GM12872 (cell line): Measurements from ENCODE around the gene NKAPD1.

Source experiments
- TF ChIP-seq, protein P1 (sequence below): IDR thresholded peaks from 3 replicates; pipeline ENCODE4 v1.5.1; 2011; ENCODE audit warnings: low read depth, mild to moderate bottlenecking, low read length, moderate library complexity; ENCODE audit not compliant: insufficient read depth

The NKAPD1 gene

DNA sequence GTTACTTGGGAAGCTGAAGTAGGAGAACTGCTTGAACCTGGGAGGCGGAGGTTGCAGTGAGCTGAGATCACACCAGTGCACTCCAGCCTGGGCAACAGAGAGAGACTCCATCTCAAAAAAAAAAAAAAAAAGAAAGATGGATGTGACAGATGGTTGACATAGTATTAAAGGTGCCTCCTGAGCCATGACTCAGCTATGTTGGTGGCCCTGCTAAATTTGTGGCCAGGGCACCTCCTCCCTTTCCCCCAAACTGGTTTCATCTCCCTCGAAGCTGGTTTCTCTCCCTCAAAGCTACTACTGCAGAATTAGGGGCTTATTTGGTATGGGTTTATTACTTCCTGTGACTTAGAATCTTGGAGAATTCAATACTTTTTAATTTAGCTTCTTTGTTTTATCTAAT lies 44.1 kb downstream of the NKAPD1 start:
- TF ChIP-seq, protein P1, sequence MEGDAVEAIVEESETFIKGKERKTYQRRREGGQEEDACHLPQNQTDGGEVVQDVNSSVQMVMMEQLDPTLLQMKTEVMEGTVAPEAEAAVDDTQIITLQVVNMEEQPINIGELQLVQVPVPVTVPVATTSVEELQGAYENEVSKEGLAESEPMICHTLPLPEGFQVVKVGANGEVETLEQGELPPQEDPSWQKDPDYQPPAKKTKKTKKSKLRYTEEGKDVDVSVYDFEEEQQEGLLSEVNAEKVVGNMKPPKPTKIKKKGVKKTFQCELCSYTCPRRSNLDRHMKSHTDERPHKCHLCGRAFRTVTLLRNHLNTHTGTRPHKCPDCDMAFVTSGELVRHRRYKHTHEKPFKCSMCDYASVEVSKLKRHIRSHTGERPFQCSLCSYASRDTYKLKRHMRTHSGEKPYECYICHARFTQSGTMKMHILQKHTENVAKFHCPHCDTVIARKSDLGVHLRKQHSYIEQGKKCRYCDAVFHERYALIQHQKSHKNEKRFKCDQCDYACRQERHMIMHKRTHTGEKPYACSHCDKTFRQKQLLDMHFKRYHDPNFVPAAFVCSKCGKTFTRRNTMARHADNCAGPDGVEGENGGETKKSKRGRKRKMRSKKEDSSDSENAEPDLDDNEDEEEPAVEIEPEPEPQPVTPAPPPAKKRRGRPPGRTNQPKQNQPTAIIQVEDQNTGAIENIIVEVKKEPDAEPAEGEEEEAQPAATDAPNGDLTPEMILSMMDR, result no peak

DNA sequence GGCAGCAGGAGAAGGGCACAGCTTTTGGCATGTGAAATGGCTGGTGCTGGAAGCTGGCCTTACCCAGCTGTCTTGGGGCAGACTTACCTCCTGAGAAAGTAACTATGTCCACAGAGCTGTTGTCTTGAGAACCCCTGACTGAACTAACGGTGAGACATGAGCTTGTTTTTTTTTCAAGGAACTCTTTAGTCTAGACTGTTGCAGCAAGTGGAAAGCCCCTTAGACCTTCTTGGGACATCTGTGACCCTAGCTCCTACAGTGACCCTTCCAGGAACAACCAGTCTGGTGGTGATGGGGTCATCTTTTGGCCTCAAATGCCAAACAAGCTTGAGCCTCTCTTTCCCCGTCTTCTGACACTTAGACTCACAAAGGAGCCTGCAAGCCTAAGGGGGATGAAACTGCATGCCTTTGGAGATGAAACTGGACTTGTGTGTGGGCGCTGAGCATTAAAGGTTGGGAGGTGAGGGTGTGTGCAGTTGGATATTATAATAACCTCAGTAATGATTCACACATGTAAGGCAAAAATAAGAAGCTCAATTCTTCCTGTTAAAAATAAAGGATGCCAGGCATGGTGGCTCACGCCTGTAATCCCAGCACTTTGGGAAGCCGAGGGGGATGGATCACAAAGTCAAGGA lies 48.0 kb downstream of the NKAPD1 start:
- TF ChIP-seq, protein P1, result no peak

DNA sequence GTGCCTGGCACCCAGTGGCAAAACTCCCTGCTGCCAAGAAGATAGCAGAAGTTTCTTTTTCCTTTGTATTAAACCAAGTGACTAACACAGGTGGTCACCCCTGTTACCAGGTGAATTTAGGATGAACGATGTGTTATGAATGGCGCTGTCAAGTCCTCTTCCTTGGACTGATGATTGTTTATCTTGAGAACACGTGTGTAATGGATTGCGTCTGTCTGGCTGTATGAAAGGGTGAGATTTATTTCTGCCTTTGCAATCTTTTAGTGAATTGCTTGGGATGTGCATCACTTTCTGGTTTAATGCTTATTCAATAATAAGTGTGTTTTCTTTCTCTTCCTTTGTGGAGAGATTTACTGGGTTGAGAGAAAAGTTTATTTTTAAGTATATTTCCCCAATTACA lies 49.0 kb downstream of the NKAPD1 start:
- TF ChIP-seq, protein P1, result no peak

DNA sequence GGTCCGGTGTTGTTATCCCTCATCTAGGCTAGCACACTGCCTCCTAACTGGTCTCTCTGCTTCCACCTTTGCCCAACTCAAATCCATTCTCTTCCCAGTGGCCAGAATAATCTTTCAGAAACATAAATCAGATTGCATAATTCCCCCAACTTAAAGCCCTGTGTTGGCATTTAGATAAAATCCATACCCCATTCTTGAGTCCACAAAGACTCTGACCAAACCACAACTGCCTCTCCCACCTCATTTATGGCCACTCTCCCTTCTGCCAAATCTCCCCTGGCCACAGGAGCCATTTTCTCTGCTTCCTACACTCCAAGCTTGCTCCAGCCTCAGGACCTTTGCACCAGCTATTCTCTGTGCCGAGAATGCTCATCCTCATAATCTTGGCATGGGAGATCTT lies 53.0 kb downstream of the NKAPD1 start:
- TF ChIP-seq, protein P1, result no peak

DNA sequence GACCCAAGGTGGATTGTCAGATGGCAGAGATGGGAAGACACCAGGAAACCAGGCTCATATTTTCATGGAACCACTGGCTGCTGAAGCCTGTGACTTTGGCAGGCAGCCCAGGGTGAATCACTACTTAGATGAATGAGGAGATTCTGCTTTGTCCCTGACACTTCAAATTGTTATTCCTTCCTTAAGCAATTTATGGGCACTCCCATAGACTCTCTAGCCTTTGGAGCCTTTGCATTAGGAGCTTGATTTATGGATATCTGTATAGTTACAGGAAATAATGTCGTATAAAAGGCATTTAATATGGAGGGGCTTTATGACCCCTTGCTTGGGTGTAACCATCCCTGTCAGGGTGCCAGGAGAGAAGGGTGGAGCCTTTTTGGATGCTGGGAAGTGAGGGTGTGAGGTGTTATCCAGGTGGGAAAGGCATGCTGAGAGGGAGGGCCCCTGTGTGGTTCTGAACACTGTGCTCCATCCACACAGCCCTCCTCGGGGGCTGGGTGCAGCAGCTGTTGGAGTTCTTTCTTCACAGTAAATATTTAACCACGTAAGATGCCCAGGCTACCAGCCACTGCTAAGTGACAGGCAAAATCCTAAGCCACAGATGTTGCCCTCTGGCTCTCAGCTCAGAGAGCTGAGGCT lies 54.5 kb downstream of the NKAPD1 start:
- TF ChIP-seq, protein P1, result no peak

DNA sequence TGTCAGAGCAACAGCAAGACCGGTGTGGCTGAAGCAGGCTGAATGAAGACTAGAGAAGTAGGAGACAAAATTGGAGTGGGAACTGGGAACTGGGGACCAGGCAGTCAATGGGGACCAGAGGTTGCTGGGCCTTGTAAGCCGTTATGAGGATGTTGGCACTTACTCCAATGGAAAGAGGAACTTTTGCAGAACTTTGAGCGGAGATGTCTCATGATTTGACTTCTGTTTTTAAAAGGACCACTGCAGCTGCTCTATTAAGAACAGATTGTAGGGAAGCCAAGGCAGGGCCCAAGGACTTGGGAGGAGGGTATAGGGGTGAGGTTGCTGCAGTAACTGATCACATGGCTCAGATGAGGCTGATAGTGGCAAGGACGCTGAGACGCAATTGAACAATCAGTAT lies 55.6 kb downstream of the NKAPD1 start:
- TF ChIP-seq, protein P1, result no peak

DNA sequence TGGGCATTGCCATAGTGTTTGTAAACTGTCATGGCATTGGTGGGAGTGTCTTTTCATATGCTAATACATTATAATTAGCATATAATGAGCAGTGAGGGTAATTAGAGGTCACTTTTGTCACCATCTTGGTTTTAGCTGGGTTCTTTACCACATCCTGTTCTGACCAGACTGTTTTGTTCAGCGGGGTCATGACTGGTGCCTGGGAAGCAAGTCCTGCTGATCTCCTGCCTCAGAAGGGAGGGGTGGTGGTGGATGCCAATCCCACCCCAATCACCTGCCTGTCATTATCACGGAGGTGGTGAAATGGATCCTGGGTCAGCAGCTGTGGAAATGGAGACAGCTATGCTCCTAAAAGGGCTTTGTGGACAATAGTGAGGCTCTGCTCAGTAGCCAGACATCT lies 58.6 kb downstream of the NKAPD1 start:
- TF ChIP-seq, protein P1, result no peak
